ENCODE data around the gene LSAMP. TPM values are rescaled to one million over a fixed set of nuclear protein-coding genes. Genes with fewer than 3 reads are reported as not detected.

Gene LSAMP
- total and polyA plus RNA-seq, 2 donors (not counting 1 experiment from before 2014, with no cell fraction given), result not detected

DNA sequence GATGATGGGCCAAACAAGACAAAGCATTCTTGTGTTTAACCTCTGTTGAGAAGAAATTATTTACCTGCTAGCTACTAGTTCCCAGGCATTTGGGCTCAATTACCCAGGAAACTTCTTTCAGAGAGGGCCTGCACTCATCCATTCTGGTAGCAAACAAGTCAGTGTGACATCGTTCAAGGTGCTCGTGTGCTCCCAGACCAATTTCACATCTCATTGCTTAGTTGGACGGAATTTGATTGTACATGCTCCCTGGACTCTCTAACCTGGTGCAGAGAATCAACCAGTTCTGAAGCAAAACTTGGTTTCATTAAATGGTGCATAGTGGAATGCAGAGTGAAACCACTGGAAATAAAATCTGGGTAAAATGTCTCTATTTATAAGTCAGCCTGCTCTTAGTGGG is 392.7 kb downstream of the LSAMP start:
- H4K20me1 ChIP-seq (ENCODE audit: control insufficient read depth, insufficient read depth, low read length, poor library complexity, severe bottlenecking), result no peaks in the 10 kb centered on the region
- no peak for DNase-seq
- no peak overlapping the region for H2AFZ ChIP-seq (ENCODE audit: insufficient read depth, low read depth, low read length, poor library complexity, severe bottlenecking)
- ChIA-PET POLR2A (no interaction called here), CTCF (no interaction called here)
- no peak overlapping the region for H3K4me2 ChIP-seq (replicated peaks; ENCODE audit: low read depth, low read length, poor library complexity, severe bottlenecking)
- TF ChIP-seq CTCF (IDR thresholded peaks at IDR 0.05), result no peak
- TF ChIP-seq EZH2 (IDR thresholded peaks at IDR 0.05; ENCODE audit: borderline replicate concordance, insufficient read depth, low read depth, low read length, poor library complexity, severe bottlenecking), result no peak
- no peak overlapping the region for H3K4me3 Mint-ChIP-seq
- H3K27ac ChIP-seq (ENCODE audit: low read length in 2 of 2), result no peak overlapping the region
- H3K79me2 ChIP-seq (ENCODE audit: control insufficient read depth, insufficient read depth, low read length), result no peaks in the 10 kb centered on the region
- WGBS (ENCODE audit: insufficient coverage), result 97% methylated on average over 3 of the region's 3 CpGs
- no peaks in the 10 kb centered on the region for H3K27me3 Mint-ChIP-seq
- no peaks in the 10 kb centered on the region for H3K9me3 ChIP-seq (ENCODE audit: control extremely low read depth in 1 of 3, control insufficient read depth in 2 of 3, insufficient read depth in 1 of 3, low read length in 2 of 3)
- no peaks in the 10 kb centered on the region for H3K36me3 ChIP-seq (replicated peaks in 1 of 2; ENCODE audit: control extremely low read depth in 1 of 2, control insufficient read depth in 1 of 2, extremely low read depth in 1 of 2, insufficient read depth in 2 of 2, low read length in 1 of 2)
- peaks cover 16% of the 10 kb centered on the region for H3K4me1 Mint-ChIP-seq
- H3K4me3 ChIP-seq (ENCODE audit: control extremely low read depth in 1 of 5, extremely low read depth in 1 of 5, insufficient read depth in 1 of 5, low read depth in 2 of 5, low read length in 4 of 5), result no peak overlapping the region
- no peaks in the 10 kb centered on the region for H3K9me3 Mint-ChIP-seq (ENCODE audit: insufficient read depth)
- no peak overlapping the region for H3K9ac ChIP-seq (ENCODE audit: low read length)
- no peaks in the 10 kb centered on the region for H3K27me3 ChIP-seq (replicated peaks in 1 of 4; ENCODE audit: control extremely low read depth in 1 of 4, control insufficient read depth in 3 of 4, insufficient read depth in 4 of 4, low read length in 3 of 4)
- intact Hi-C loops (cut with micrococcal nuclease), result no loop called here
- H3K4me1 ChIP-seq (ENCODE audit: control insufficient read depth in 2 of 2, insufficient read depth in 2 of 2, low read length in 2 of 2), result no peaks in the 10 kb centered on the region
- ATAC-seq (ENCODE audit: low read depth), result no peak
- H3K27ac Mint-ChIP-seq, result no peak overlapping the region

DNA sequence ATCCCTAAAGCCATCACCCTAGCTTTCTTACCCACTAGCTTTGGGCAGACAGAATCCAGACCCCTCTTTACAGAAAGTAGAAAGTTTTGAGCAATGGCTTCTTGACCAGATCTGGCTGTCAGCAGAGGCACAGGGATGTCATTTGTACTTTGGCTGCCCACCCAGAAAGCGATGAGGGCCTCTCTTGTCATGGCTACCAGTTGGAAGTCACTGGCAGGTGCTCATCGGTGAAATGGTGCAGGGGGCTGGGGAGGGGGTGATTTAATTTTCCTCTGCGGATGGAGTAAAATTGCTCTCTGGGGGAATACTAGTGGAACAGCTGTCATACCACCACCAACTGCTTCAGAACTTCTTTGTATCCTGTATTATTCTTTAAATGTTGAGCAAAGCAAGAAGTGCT is 393.7 kb downstream of the LSAMP start:
- no peak for TF ChIP-seq EZH2 (IDR thresholded peaks at IDR 0.05; ENCODE audit: borderline replicate concordance, insufficient read depth, low read depth, low read length, poor library complexity, severe bottlenecking)
- no peak for TF ChIP-seq CTCF (IDR thresholded peaks at IDR 0.05)

More for the DNA sequence above, 393.7 kb downstream of the LSAMP start:
- no peak for ATAC-seq (ENCODE audit: low read depth)
- no peaks in the 10 kb centered on the region for H3K4me1 ChIP-seq (ENCODE audit: control insufficient read depth in 2 of 2, insufficient read depth in 2 of 2, low read length in 2 of 2)
- H3K4me1 Mint-ChIP-seq, result peaks cover 12% of the 10 kb centered on the region
- H3K36me3 ChIP-seq (replicated peaks in 1 of 2; ENCODE audit: control extremely low read depth in 1 of 2, control insufficient read depth in 1 of 2, extremely low read depth in 1 of 2, insufficient read depth in 2 of 2, low read length in 1 of 2), result no peaks in the 10 kb centered on the region
- H3K4me3 Mint-ChIP-seq, result no peak overlapping the region
- 100% methylated on average over 1 of the region's 3 CpGs for WGBS (ENCODE audit: insufficient coverage)
- H3K27ac ChIP-seq (ENCODE audit: low read length in 2 of 2), result no peak overlapping the region
- CTCF ChIA-PET, result no interaction called here
- H3K27me3 ChIP-seq (replicated peaks in 1 of 4; ENCODE audit: control extremely low read depth in 1 of 4, control insufficient read depth in 3 of 4, insufficient read depth in 4 of 4, low read length in 3 of 4), result no peaks in the 10 kb centered on the region
- intact Hi-C loops (cut with micrococcal nuclease), result no loop called here
- H4K20me1 ChIP-seq (ENCODE audit: control insufficient read depth, insufficient read depth, low read length, poor library complexity, severe bottlenecking), result no peaks in the 10 kb centered on the region
- no peak overlapping the region for H3K4me2 ChIP-seq (replicated peaks; ENCODE audit: low read depth, low read length, poor library complexity, severe bottlenecking)
- H3K27me3 Mint-ChIP-seq, result no peaks in the 10 kb centered on the region
- no peaks in the 10 kb centered on the region for H3K79me2 ChIP-seq (ENCODE audit: control insufficient read depth, insufficient read depth, low read length)
- no peak overlapping the region for H2AFZ ChIP-seq (ENCODE audit: insufficient read depth, low read depth, low read length, poor library complexity, severe bottlenecking)
- H3K9ac ChIP-seq (ENCODE audit: low read length), result no peak overlapping the region
- no peak overlapping the region for H3K27ac Mint-ChIP-seq
- no peaks in the 10 kb centered on the region for H3K9me3 ChIP-seq (ENCODE audit: control extremely low read depth in 1 of 3, control insufficient read depth in 2 of 3, insufficient read depth in 1 of 3, low read length in 2 of 3)
- no peaks in the 10 kb centered on the region for H3K9me3 Mint-ChIP-seq (ENCODE audit: insufficient read depth)
- DNase-seq, result no peak
- H3K4me3 ChIP-seq (ENCODE audit: control extremely low read depth in 1 of 5, extremely low read depth in 1 of 5, insufficient read depth in 1 of 5, low read depth in 2 of 5, low read length in 4 of 5), result no peak overlapping the region
- POLR2A ChIA-PET, result no interaction called here
